Spleen (tissue), 7 donors: Measurements from ENCODE around the gene GPR137.

Experiments
- CTCF ChIP-seq, 11 experiments: fragments of 200-600 bp in 7 of 11; fragments of 450-650 bp in 4 of 11; sonication (generic) in 4 of 11; IDR thresholded peaks in 8 of 11; conservative IDR thresholded peaks in 3 of 11; 1 replicate in 7 of 11; 2 replicates in 4 of 11; pipeline versions ENCODE4 v1.4.0 to v1.8.0; 2016 to 2021; ENCODE audit warnings: antibody characterized with exemption in 11 of 11, inconsistent platforms in 4 of 11, mild to moderate bottlenecking in 1 of 11
- POLR2A ChIP-seq, 3 donors: fragments of 450-650 bp; IDR thresholded peaks; one replicate each; pipeline ENCODE4 v1.5.1; 2017; ENCODE audit warnings: antibody characterized with exemption in 3 of 3, mild to moderate bottlenecking in 1 of 3
- donor health status: DM: no; HTN: no; CAD: no; lungs with moderate emphysema.
- donor health status: DM: no; HTN: no; CAD: no.
- donor health status: DM: no; HTN: no; CAD: no.

GRCh38 chr11:64284962-64285884, at the start of gene GPR137:
- peak in 1 of 3 donors; percentile 47 for TF ChIP-seq POLR2A (IDR thresholded peaks at IDR 0.05)
- peak in 1 of 11 experiments; percentile 29 for TF ChIP-seq CTCF (IDR thresholded peaks at IDR 0.05 in 8 of 11, conservative IDR thresholded peaks at IDR 0.05 in 3 of 11)
